HEK293 (cell line): ENCODE results near the gene PACRG.

Source experiments
- CTCF ChIA-PET: fragments of 350-600 bp; formaldehyde crosslinking; extraction: SDS; loops from one replicate; lab custom pipeline; 2021; ENCODE audit warnings: antibody characterized with exemption; lab: Yijun Ruan, JAX
- POLR2A ChIA-PET: fragments of 300-600 bp; formaldehyde crosslinking; extraction: SDS; loops from one replicate; lab custom pipeline; 2020; ENCODE audit warnings: antibody characterized with exemption, inconsistent platforms; lab: Yijun Ruan, JAX
- H3K27ac ChIP-seq: fragments of 200-500 bp; sonication (Bioruptor generic); 2 replicates; pipeline ENCODE4 v1.5.1; 2014; ENCODE audit warnings: low read depth, low read length, control low read depth, inconsistent platforms; ENCODE audit errors: extremely low read depth
- H3K36me3 ChIP-seq, 2 experiments: fragments of 200-500 bp in 1 of 2; sonication (Bioruptor generic) in 1 of 2; 1 replicate in 1 of 2; 2 replicates in 1 of 2; pipeline ENCODE4 v1.5.1; 2014 to 2017; ENCODE audit warnings: inconsistent platforms in 2 of 2, low read length in 2 of 2; ENCODE audit not compliant: control insufficient read depth in 2 of 2, insufficient read depth in 1 of 2
- H3K4me1 ChIP-seq: fragments of 200-500 bp; sonication (Bioruptor generic); 2 replicates; pipeline ENCODE4 v1.5.1; 2014; ENCODE audit warnings: mild to moderate bottlenecking, low read length, inconsistent platforms; ENCODE audit not compliant: control insufficient read depth, insufficient read depth
- H3K4me3 ChIP-seq: 2 replicates; pipeline ENCODE4 v1.5.1; 2011; ENCODE audit warnings: low read depth, mild to moderate bottlenecking, control low read depth, low read length, moderate library complexity
- H3K9me3 ChIP-seq: fragments of 200-500 bp; sonication (Bioruptor generic); 2 replicates; pipeline ENCODE4 v1.5.1; 2014; ENCODE audit warnings: low read depth, low read length, inconsistent platforms; ENCODE audit not compliant: control insufficient read depth, insufficient read depth
- HOXA7 ChIP-seq: sonication (generic); formaldehyde crosslinking; IDR thresholded peaks from 2 replicates; pipeline ENCODE4 v1.8.1; 2022; ENCODE audit warnings: missing genetic modification reagents, borderline replicate concordance
- KLF17 ChIP-seq: fragments of 450-650 bp; formaldehyde crosslinking; IDR thresholded peaks from 2 replicates; pipeline ENCODE4 v1.5.1; 2016; ENCODE audit warnings: missing biosample characterization, missing genetic modification characterization
- PRDM2 ChIP-seq: fragments of 450-650 bp; formaldehyde crosslinking; IDR thresholded peaks from 2 replicates; pipeline ENCODE4 v1.5.1; 2016; ENCODE audit warnings: missing biosample characterization, missing genetic modification characterization, borderline replicate concordance
- PRDM4 ChIP-seq: fragments of 450-650 bp; formaldehyde crosslinking; IDR thresholded peaks from 2 replicates; pipeline ENCODE4 v1.5.1; 2017; ENCODE audit warnings: missing biosample characterization, missing genetic modification characterization
- SP7 ChIP-seq: fragments of 450-650 bp; formaldehyde crosslinking; IDR thresholded peaks from 2 replicates; pipeline ENCODE4 v1.5.1; 2016; ENCODE audit warnings: missing biosample characterization, missing genetic modification characterization
- YY2 ChIP-seq: fragments of 450-650 bp; formaldehyde crosslinking; IDR thresholded peaks from 2 replicates; pipeline ENCODE4 v1.5.1; 2016; ENCODE audit warnings: missing biosample characterization, missing genetic modification characterization
- ZEB2 ChIP-seq: fragments of 450-650 bp; formaldehyde crosslinking; IDR thresholded peaks from 2 replicates; pipeline ENCODE4 v1.5.1; 2016; ENCODE audit warnings: missing biosample characterization, missing genetic modification characterization
- ZFP41 ChIP-seq: fragments of 450-650 bp; formaldehyde crosslinking; IDR thresholded peaks from 2 replicates; pipeline ENCODE4 v1.5.1; 2016; ENCODE audit warnings: missing biosample characterization, missing genetic modification characterization, borderline replicate concordance
- ZNF175 ChIP-seq: fragments of 450-650 bp; formaldehyde crosslinking; IDR thresholded peaks from 2 replicates; pipeline ENCODE4 v1.5.1; 2016; ENCODE audit warnings: missing biosample characterization, missing genetic modification characterization
- ZNF18 ChIP-seq: fragments of 450-650 bp; formaldehyde crosslinking; IDR thresholded peaks from 2 replicates; pipeline ENCODE4 v1.5.1; 2016; ENCODE audit warnings: missing biosample characterization, missing genetic modification characterization
- ZNF23 ChIP-seq: fragments of 450-650 bp; formaldehyde crosslinking; IDR thresholded peaks from 2 replicates; pipeline ENCODE4 v1.5.1; 2016; ENCODE audit warnings: missing biosample characterization, missing genetic modification characterization, borderline replicate concordance
- ZNF335 ChIP-seq: fragments of 450-650 bp; formaldehyde crosslinking; conservative IDR thresholded peaks from 2 replicates; pipeline ENCODE4 v1.5.1; 2016; ENCODE audit warnings: missing biosample characterization, missing genetic modification characterization
- ZNF449 ChIP-seq: fragments of 450-650 bp; formaldehyde crosslinking; IDR thresholded peaks from 2 replicates; pipeline ENCODE4 v1.5.1; 2017; ENCODE audit warnings: missing biosample characterization, mild to moderate bottlenecking, missing genetic modification characterization, moderate library complexity
- ZNF501 ChIP-seq: fragments of 450-650 bp; formaldehyde crosslinking; IDR thresholded peaks from 2 replicates; pipeline ENCODE4 v1.5.1; 2016; ENCODE audit warnings: missing biosample characterization, missing genetic modification characterization
- ZNF544 ChIP-seq: fragments of 450-650 bp; formaldehyde crosslinking; IDR thresholded peaks from 2 replicates; pipeline ENCODE4 v1.5.0; 2017; ENCODE audit warnings: missing biosample characterization, missing genetic modification characterization
- ZNF585B ChIP-seq: fragments of 450-650 bp; formaldehyde crosslinking; IDR thresholded peaks from 2 replicates; pipeline ENCODE4 v1.5.1; 2016; ENCODE audit warnings: missing biosample characterization, missing genetic modification characterization
- ZNF596 ChIP-seq: fragments of 450-650 bp; IDR thresholded peaks from 2 replicates; pipeline ENCODE4 v1.5.0; 2018; ENCODE audit warnings: missing biosample characterization, mild to moderate bottlenecking, missing genetic modification characterization, moderate library complexity
- ZNF777 ChIP-seq: fragments of 450-650 bp; formaldehyde crosslinking; IDR thresholded peaks from 2 replicates; pipeline ENCODE4 v1.5.1; 2017; ENCODE audit warnings: missing biosample characterization, missing genetic modification characterization, borderline replicate concordance

The PACRG gene

GRCh38 chr6:163066200-163066599, 338.4 kb downstream of the PACRG start:
- no peak for TF ChIP-seq ZNF175 (tag by site-specific recombination)
- no peak for TF ChIP-seq ZEB2
- TF ChIP-seq ZNF585B = no peak
- TF ChIP-seq KLF17 (tag by site-specific recombination) = no peak
- TF ChIP-seq ZNF501 = no peak
- TF ChIP-seq ZFP41 = no peak
- TF ChIP-seq ZNF777 (tag by site-specific recombination) = no peak
- TF ChIP-seq ZNF596 = no peak
- no peak for TF ChIP-seq ZNF23 (tag by site-specific recombination)
- no peak for TF ChIP-seq YY2 (tag by site-specific recombination)
- TF ChIP-seq ZNF18 (tag by site-specific recombination) = no peak
- no peak for TF ChIP-seq HOXA7 (CRISPR knock-in tag)
- TF ChIP-seq SP7 = no peak
- TF ChIP-seq ZNF335 (tag by site-specific recombination) = no peak
- no peak for TF ChIP-seq PRDM4 (tag by site-specific recombination)
- no peak for TF ChIP-seq ZNF449 (tag by site-specific recombination)
- no peak for TF ChIP-seq PRDM2 (tag by site-specific recombination)
- no peak for TF ChIP-seq ZNF544 (tag by site-specific recombination)
- TF ChIP-seq, all 188 proteins: peak for 0
- Histone ChIP-seq H3K27ac (no peak overlapping the region), H3K9me3 (no peaks in the 10 kb centered on the region), H3K4me3 (no peak overlapping the region), H3K4me1 (no peaks in the 10 kb centered on the region), H3K36me3 (no peaks in the 10 kb centered on the region)
- ChIA-PET POLR2A (no interaction called here), CTCF (no interaction called here)
